Hepatocyte (in vitro differentiated cells): Measurements from ENCODE around the gene GMNN.

Experiments
- EZH2 ChIP-seq: fragments of 200-600 bp; sonication (generic); IDR thresholded peaks from 2 replicates; pipeline ENCODE4 v1.6.1; 2016; ENCODE audit warnings: antibody characterized with exemption, mild to moderate bottlenecking, borderline replicate concordance
- TF ChIP-seq, protein P1 (sequence below): fragments of 200-600 bp; sonication (generic); IDR thresholded peaks from 2 replicates; pipeline ENCODE4 v1.5.1; 2016; ENCODE audit warnings: antibody characterized with exemption, mild to moderate bottlenecking; ENCODE audit not compliant: poor library complexity

DNA sequence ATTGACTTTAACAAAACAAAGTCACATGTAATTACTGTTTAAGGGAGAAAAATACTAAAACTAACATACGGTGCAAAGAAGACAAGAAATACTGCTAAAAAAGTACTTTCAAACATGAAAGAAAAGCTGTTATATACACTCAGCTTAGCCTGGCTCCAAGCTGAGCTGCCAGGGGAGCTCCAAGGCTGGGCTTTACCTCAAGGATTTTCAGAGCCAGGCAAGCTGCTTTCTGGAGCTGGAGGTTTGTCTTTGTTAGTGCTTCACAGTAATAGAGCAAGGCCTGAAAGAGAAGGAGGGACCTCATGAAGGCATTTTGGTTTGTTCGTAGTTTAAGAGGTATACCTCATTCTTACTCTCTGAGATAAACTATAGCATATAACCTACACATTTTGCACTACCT, 43.6 kb downstream of the GMNN start:
- TF ChIP-seq, protein P1, sequence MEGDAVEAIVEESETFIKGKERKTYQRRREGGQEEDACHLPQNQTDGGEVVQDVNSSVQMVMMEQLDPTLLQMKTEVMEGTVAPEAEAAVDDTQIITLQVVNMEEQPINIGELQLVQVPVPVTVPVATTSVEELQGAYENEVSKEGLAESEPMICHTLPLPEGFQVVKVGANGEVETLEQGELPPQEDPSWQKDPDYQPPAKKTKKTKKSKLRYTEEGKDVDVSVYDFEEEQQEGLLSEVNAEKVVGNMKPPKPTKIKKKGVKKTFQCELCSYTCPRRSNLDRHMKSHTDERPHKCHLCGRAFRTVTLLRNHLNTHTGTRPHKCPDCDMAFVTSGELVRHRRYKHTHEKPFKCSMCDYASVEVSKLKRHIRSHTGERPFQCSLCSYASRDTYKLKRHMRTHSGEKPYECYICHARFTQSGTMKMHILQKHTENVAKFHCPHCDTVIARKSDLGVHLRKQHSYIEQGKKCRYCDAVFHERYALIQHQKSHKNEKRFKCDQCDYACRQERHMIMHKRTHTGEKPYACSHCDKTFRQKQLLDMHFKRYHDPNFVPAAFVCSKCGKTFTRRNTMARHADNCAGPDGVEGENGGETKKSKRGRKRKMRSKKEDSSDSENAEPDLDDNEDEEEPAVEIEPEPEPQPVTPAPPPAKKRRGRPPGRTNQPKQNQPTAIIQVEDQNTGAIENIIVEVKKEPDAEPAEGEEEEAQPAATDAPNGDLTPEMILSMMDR: no peak
- no peak for TF ChIP-seq EZH2
